GM10266 (cell line): Measurements from ENCODE around the gene BACH2.

ENCODE experiments used
- DNase-seq: peaks from one replicate; pipeline ENCODE4 v3.0.0; 2012; ENCODE audit errors: extremely low spot score
- CTCF ChIP-seq: IDR thresholded peaks from 2 replicates; pipeline ENCODE4 v1.5.1; 2012; ENCODE audit warnings: mild to moderate bottlenecking, low read depth; ENCODE audit not compliant: control insufficient read depth, insufficient read depth; ENCODE audit errors: missing control alignments

BACH2 gene

GRCh38 chr6:90237350-90237990 lies 59.2 kb downstream of the BACH2 start:
- TF ChIP-seq CTCF = no peak
- no peak for DNase-seq

- TF ChIP-seq CTCF = no peak
- no peak for DNase-seq
Observed at GRCh38 chr6:90233994-90234393, 62.6 kb downstream of the BACH2 start.

GRCh38 chr6:90233213-90233612 lies 63.4 kb downstream of the BACH2 start:
- no peak for TF ChIP-seq CTCF
- DNase-seq = no peak

- no peak for DNase-seq
- no peak for TF ChIP-seq CTCF
Observed at GRCh38 chr6:90231798-90232197, 64.8 kb downstream of the BACH2 start.

GRCh38 chr6:90231308-90231707 lies 65.3 kb downstream of the BACH2 start:
- no peak for DNase-seq
- no peak for TF ChIP-seq CTCF

GRCh38 chr6:90230548-90231215 lies 66.0 kb downstream of the BACH2 start:
- no peak for DNase-seq
- TF ChIP-seq CTCF = no peak

GRCh38 chr6:90229331-90230010 lies 67.2 kb downstream of the BACH2 start:
- no peak for TF ChIP-seq CTCF
- no peak for DNase-seq
